ENCODE results near the gene MACROD2.
"Not testable (repeated sequence)": the region's sequence is repeated elsewhere in the genome, so short reads cannot be mapped to it uniquely, and the experiment has no call there.

Gene MACROD2

DNA sequence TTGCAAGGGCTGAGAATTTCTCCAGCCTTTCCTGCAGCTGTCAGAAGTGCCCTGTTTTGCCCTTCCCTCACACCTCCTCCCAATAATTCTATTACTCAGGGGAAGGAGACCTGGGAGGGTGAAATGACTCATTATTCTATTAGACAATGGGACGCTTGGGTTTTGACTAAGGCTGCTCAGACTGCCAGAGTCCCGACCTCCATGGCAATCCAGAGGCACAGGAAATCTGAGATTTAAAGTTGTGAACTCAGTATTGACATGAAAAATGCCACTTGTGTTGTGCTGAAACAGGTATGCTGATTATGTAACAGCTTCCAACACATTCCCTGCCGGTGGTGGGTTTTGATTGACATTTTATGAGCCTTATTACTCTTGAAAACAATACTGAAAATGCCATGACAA, 967.9 kb downstream of the MACROD2 start:
- in situ Hi-C loops (cut with MboI; ENCODE audit: low sequenced_read_pairs) = no loop called here

DNA sequence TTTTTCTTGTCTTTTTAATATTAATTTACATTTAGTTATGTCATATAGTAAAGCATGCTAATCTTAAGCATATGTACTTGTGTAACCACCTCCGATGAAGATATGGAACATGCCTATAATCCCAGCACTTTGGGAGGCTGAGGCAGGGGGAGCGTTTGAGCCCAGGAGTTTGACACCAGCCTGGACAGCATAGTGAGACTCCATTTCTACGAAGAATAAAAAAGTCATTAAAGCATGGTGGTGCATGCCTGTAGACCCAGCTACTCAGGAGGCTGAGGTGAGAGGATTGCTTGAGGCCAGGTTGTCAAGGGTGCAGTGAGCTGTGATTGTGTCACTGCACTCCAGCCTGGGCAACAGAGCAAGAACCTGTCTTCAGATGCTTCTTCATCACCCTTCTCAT, 970.9 kb downstream of the MACROD2 start:
- in situ Hi-C loops (cut with MboI; ENCODE audit: low sequenced_read_pairs) = no loop called here

DNA sequence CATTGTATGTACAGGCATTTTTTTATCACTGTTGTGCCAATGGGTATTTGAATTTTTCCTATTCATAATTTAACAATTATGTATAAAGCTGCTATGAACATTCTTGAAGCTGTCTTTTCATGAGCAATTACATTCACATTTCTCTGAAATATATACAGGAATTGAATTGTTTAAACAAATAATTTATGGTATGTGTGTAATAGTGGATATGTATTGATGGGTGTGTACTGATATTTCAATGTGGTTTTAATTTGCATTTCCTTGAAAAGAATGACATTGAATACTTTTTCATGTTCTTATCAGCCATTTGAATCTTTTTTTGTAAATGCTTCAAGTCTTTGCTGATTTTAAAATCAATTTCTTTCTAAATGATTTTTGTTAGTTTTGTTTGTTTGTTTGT, 971.5 kb downstream of the MACROD2 start:
- in situ Hi-C loops (cut with MboI; ENCODE audit: low sequenced_read_pairs) = no loop called here

DNA sequence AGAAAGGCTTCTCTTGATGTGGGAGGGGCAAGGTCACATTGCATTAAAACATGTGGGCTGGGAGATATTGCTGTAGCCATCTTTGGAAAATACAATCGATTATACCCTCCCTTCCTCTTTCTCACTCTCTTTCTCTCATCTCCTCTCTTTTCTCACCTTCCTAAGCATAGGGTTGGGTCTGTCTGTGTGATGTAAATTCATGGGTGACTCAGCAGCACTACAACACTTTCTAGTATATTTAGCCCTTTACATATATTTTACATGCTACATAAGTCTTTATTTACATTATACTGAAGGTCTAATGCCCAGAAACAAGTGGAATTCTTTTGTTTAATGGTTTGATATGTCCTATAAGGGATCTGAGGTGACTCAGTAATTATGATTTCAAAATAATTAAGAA, 976.9 kb downstream of the MACROD2 start:
- in situ Hi-C loops (cut with MboI; ENCODE audit: low sequenced_read_pairs) = no loop called here

DNA sequence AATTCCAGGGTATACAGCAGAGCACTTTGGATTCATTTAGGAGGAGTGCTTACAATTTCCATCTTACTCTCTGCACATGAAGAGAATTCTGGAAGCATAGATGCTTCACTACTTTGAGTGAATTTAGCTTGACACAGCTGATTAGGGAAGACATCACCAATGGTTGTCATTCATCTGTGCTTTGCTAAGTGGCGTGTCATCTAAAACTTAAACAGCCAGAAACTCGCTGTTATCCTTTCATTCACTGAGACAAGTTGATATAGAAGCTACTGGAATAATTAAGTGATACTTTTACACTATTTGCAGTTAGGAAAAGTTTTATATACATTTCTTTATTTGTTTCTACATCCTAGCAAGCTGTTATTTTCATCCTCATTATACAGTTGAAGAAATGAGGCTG, 977.4 kb downstream of the MACROD2 start:
- in situ Hi-C loops (cut with MboI; ENCODE audit: low sequenced_read_pairs) = no loop called here

DNA sequence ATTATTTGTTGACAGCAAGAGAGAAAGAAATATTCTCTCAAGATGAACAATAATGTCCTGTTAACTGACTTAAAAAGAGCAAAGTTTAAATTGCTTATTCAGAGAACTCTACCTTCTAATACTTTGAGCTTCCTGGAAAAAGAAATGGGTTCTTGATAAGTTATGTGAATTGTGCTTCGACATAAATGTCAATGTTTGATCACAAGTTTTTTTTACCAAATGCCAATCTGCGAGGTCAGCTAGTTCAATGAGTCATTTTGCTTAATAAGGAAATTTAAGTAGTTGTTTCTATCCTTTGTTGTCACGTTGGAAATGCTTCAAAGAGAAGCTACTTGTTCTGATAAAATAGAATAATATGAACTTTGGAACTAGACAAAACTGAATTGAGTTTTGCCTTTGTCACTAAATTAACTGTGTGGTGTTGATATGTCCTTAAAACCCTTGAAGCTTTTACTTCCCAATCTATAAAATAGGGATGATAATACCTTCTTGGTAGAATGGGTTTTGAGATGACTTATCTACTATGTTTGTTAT, 984.2 kb downstream of the MACROD2 start:
- in situ Hi-C loops (cut with MboI; ENCODE audit: low sequenced_read_pairs) = no loop called here

DNA sequence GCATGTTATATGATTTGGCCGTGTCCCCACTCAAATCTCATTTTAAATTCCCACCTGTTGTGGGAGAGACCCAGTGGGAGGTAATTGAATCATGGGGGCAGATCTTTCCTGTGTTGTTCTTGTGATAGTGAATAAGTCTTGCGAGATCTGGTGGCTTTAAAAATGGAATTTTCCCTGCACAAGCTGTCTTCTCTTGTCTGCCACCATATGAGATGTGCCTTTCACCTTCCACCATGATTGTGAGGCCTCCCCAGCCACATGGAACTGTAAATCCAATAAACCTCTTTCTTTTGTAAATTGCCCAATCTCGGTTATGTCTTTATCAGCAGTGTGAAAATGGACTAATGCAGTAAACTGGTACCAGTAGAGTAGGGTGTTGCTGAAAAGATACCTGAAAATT, 986.2 kb downstream of the MACROD2 start:
- in situ Hi-C loops (cut with MboI; ENCODE audit: low sequenced_read_pairs) = not testable (repeated sequence)

DNA sequence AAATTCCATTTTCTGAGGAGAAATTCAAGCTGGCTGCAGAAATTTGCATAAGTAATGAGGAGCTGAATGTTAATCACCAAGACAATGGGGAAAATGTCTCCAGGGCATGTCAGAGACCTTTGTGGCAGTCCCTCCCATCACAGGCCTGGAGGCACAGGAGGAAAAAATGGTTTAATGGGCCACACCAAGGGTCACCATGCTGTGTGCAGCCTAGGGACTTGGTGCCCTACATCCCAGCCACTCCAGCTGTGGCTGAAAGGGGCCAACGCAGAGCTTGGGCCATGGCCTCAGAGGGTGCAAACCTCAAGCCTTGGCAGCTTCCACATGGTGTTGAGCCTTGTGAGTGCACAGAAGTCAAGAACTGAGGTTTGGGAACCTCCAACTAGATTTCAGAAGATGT, 987.0 kb downstream of the MACROD2 start:
- in situ Hi-C loops (cut with MboI; ENCODE audit: low sequenced_read_pairs) = not testable (repeated sequence)

DNA sequence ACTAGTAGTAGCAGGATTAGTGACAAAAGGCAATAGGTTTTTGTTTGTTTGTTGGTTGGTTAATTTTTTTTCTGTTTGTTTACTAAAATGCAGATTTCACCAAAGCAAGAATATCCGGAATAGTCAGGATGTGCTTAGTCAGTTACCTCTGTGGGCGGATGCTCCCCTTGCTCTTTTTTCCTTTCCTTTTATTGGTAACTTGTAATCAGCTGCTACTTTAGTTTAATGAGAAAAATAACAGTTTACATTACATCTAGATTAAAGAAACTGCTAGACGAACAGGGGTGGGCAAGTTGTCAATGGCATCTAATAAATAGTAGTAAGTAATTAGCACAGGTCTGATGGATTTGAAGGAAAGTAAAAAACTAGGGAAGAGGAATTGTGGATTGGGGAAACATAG, 989.0 kb downstream of the MACROD2 start:
- in situ Hi-C loops (cut with MboI; ENCODE audit: low sequenced_read_pairs) = no loop called here

DNA sequence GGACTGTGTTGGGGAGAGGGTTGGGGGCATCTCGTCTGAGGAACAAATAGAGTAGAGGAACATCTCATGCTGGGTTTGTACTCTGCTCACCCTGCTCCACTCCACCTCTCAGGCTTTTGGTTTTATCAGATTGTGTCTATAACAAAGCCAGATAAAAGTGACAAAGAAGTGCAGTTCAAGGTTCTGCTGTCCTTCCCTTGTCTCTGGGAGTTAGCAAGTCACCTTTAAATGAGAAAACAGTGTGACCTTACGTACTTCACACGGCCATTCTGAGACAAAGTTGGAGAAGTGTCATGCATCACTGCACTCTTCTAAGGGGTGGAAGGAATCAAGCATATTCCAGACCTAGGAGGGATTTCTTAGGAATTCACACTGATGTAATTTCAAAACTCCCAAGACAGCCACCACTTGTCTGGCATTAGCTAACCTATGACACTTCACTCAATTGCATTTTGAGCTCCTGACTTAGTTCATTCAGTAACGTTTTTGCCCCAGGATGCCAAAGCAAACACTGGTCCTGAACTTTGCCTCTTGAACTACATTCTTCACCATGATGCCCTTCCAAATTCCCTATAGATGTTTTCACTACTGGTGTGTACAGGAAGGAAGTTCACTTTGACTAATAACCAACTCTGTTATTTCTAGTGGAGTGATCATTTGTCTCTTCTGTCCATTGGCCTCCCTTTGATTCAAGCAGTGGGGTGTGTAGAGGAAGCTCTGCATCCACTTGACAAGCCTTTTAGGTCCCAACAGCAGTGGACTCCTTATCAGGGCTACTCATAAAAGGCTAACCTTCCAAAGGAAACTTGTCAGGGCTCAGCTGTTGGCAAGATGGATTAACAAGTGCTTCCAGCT, 989.7 kb downstream of the MACROD2 start:
- in situ Hi-C loops (cut with MboI; ENCODE audit: low sequenced_read_pairs) = no loop called here

DNA sequence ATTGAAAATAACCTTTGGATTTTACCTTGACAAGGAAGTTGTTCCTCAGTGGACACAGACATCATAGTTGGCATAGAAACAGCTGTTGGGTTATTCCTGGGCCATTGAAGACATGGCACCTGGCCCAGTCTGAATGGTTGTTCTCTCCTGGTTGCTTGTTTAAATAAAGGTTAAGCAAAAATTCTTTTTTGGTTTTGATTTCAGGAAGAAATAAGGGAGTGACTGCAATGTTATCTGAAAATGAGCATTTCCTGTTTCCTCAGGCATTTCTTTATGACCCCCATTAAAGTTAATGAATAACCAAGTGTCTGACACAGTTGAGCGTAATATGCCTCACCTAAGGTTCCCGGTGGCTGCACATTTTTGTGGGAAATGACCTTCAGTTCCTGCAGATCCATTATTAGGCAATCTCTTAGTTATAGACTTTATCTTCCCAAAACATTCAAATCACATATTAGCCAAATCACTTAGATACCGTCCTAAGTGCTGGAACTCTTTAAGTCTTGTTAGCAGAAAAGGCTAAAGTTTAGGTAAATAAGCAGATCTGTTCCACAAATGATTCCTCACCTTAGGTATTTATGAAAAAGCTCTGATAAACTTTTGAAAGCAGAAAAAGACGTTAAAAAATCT, 990.8 kb downstream of the MACROD2 start:
- in situ Hi-C loops (cut with MboI; ENCODE audit: low sequenced_read_pairs) = no loop called here

DNA sequence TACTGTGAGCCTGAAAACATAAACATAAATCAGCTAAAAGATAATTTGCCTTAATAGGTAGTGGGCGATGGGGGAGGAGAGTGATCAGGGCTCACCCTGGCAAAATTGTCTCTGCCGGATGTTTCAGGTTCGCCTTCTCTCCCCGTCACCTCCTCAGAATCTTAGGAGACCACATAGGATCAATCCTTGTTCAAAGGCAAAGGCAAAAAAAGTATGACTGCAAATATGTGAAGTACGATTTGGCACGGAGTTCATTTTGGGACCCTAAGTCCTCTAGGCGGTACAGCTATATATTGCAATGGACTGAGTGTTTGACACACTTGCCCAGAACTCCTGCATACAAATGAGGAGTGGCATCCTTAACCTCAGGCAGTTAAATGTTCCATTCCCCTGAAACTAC, 991.3 kb downstream of the MACROD2 start:
- in situ Hi-C loops (cut with MboI; ENCODE audit: low sequenced_read_pairs) = no loop called here

DNA sequence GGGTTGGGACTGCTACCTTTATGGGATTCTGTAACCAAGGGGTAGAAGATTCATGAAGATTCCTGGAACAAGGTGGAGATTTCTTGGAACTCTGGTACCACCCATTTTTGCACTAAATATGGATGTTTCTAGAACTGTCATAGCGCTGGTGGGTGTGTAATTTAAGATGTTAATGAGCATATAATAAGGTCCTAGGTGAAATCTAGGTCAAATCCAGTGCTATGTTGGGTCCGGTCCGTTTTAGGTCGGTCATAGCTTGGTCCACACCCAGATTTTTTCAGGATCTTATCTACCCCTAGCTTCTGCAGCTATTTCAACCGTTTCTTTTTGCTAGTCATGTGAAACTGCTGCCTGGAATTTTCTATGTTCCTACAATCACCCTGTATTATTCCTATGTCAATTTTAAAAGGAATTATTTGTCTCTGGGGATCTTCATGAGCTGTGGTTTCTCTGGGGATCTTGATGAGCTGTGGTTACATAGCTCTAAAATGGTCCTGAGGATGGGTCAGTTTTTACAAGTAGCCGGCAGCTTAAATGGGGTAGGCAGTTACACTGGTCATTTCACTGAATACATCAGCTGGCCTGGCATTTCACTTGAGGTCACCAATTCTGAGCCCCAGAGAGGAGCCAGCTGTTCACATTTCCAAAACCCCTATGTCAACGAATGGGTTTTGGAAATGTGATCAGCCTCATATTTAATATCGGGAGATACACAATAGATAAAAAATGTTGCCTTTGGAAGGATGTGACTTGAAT, 994.4 kb downstream of the MACROD2 start:
- in situ Hi-C loops (cut with MboI; ENCODE audit: low sequenced_read_pairs) = no loop called here

DNA sequence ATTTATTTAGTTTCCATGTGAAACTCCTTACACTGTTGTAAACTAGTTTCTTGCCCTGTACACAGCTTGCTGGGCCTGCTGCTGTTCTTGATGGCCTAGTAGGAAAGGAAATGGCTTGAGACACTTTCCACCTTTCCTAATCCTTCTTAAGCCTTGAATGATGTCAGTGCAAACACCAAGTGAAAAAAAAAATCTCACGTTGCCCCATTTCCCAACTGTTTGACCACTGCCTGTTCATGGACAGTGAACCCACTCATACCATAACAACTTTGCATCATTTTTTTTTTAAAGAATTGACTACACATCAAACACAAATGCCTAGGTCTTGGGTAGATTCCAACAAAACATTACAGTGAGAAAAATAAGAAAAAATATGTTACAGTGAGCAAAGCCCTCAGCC, 995.7 kb downstream of the MACROD2 start:
- in situ Hi-C loops (cut with MboI; ENCODE audit: low sequenced_read_pairs) = no loop called here

DNA sequence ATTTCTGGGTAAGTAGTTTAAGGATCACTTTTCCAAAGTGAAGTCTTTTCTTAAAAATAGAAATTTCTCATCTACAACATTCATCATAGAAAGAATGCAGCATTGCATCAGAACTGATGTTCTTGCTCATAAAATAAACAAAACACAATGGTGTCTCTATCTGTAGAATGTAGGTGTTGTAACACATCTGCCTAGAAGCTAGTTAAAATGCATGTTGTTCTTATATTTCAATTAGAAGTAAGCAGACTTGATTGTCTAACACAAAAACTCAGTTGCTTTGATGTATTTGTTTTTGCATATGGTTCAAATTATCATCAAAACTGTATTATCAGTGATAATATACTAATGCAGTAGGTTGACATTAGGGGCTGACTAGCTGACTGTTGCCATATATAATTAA, 996.8 kb downstream of the MACROD2 start:
- in situ Hi-C loops (cut with MboI; ENCODE audit: low sequenced_read_pairs) = no loop called here

DNA sequence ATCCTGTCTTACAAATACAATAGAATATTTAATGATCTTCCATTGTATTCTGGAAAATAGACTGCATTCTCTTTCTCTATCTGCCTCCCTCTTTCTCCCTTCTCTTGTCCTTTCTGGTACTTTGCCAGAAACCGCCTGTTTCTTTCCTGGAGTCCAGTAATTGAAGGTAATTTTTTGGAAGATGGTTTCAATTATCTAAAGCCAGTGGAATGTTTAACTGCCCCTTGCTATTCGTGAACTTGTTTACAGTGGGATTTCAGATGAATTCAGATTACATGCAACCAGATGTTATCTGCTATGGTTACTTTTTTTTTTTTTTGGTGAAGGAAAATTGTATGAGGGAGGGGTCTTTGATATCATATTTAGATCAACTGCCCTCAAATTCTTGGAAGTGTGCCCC, 997.6 kb downstream of the MACROD2 start:
- in situ Hi-C loops (cut with MboI; ENCODE audit: low sequenced_read_pairs) = no loop called here

DNA sequence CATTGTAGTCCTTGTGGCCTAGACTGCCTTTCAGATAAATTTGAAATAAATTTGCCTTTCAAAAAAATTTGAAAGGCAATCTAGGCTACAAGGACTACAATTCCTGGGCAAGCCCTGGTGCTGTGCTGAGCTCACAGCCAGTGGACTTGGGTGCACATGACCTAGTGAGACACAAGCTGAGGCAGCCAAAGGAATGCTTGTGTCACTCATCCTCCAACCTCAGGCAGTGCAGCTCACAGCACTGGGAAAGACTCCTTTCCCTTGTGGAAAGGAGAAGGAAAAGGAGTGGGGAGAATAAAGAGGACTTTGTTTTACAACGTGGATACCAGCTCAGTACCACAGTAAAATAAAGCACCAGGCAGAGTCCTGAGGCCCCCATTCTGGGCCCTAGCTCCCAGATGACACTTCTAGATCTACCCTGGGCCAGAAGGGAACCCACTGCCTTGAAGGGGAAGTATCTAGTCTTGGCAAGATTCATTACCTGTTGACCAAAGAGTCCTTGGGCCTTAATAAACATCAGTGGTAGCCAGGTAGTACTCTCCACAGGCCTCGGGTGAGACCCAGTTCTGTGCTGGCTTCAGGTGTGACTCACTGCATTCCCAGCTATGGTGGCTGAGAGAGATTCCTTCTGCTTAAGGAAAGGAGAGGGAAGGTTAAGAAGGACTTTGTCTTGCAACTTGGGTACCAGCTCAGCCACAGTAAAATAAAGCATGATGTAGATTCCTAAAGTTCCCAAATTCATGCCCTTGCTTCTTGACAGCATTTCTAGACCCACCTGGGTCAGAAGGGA, 1001.8 kb downstream of the MACROD2 start:
- in situ Hi-C loops (cut with MboI; ENCODE audit: low sequenced_read_pairs) = no loop called here

DNA sequence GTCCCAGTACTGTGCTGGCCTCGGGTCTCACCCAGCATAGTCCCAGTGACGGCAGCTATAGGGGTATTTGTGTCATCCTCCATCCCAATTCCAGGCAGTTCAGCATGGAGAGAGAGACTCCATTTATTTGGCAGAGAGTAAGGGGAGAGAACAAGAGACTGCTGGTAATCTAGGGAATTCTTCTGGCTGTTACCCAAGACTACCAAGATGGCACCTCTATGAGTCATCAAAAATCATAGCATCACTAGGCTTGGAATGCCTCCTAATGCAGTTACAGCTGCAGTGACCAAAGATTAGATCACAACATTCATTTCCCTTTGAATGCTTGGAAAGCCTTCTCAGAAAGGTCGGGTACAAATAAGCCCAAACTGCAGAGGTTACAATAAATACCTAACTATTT, 1002.5 kb downstream of the MACROD2 start:
- in situ Hi-C loops (cut with MboI; ENCODE audit: low sequenced_read_pairs) = no loop called here

DNA sequence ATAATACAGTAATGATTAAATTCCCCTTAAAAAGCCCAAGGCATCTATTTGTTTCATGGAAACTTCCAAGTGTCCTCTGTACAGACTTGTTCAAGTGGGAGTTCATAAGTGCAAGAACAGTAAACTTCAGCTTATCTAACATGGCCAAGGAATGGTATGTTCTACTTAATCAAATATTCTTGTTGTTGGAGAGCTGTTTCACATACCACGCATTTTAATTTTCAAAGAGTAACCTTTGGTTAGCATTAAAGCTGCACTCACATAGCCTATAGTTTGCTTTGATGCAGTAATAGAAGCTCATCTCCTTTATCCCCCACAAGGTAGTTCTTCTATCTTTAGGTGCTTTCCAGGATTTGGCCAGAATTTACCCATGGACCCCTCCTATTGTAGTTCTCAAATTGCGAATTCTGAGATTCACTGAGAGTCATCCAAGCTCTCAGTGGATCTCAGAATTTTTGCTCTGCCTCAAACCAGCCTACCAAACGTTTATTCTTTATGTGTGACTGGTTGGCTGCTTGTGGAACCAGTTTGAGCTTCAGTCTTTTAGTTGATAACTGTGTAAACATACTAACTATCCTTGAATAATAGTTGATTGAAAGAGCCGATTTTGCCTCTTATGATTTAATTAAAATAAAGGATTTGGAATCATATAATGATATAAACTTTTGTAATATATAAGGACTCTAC, 1010.1 kb downstream of the MACROD2 start:
- in situ Hi-C loops (cut with MboI; ENCODE audit: low sequenced_read_pairs) = no loop called here

DNA sequence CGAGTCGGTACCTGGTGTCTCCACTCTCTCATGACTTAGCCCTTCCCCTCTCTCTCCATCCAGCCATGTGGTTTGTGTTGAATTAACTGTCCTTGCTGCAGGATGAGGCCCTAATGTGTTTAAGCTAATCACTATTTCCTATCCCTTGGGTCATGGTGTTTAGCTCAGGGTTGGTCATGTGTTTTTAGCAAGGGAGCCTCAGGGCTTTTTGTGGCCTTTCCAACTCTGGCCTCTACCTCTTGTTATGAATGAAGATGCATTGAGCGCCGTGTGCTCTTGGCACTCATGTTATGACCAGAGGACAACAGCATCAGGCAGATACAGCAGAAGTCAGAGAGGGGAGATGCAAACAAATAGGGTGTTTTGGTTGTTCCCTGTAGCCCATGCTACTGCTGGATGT, 1016.3 kb downstream of the MACROD2 start:
- in situ Hi-C loops (cut with MboI; ENCODE audit: low sequenced_read_pairs) = no loop called here
